ENCODE data around the gene KAT2B. TPM values are rescaled to one million over a fixed set of nuclear protein-coding genes. Genes with fewer than 3 reads are reported as not detected.

KAT2B gene
- total and polyA plus RNA-seq, 8 donors = 3.8 to 208 (median 20.3) TPM

GRCh38 chr3:20104167-20104661 is 64.0 kb downstream of the KAT2B start:
- WGBS, 5 donors = 57 to 81% (median 66%) methylated on average over 5 of the region's 5 CpGs
- H3K4me3 ChIP-seq = no peak overlapping the region

GRCh38 chr3:20105513-20106280 is 65.5 kb downstream of the KAT2B start:
- H3K36me3 ChIP-seq = peaks cover 0 to 11% (median 7%) of the 10 kb centered on the region in 4 donors
- no peak overlapping the region for H3K27ac ChIP-seq
- 70 to 94% (median 77%) methylated on average over 7 of the region's 7 CpGs for WGBS, 5 donors
- no peaks in the 10 kb centered on the region for H3K27me3 ChIP-seq
- DNase-seq = no peak
- H3K4me3 ChIP-seq = no peak overlapping the region
- intact Hi-C loops (cut with DNase I; ENCODE audit: low total_unique reads) = no loop called here
- H3K4me1 ChIP-seq = peaks cover 0 to 5% (median 5%) of the 10 kb centered on the region in 4 donors
- TF ChIP-seq POLR2A (IDR thresholded peaks at IDR 0.05) (no peak), POLR2AphosphoS5 (IDR thresholded peaks at IDR 0.05) (no peak), EP300 (IDR thresholded peaks at IDR 0.05) (no peak), CTCF (IDR thresholded peaks at IDR 0.05) (no peak)
- no peaks in the 10 kb centered on the region for H3K9me3 ChIP-seq

More at GRCh38 chr3:20104167-20104661, 64.0 kb downstream of the KAT2B start:
- intact Hi-C loops (cut with DNase I; ENCODE audit: low total_unique reads) = no loop called here
- Histone ChIP-seq H3K36me3 (peaks cover 0 to 13% (median 10%) of the 10 kb centered on the region in 4 donors), H3K4me1 (peaks cover 0 to 14% (median 8%) of the 10 kb centered on the region in 4 donors), H3K9me3 (no peaks in the 10 kb centered on the region), H3K27me3 (no peaks in the 10 kb centered on the region), H3K27ac (peak overlapping the region in 1 of 5 donors; percentile 7)
- TF ChIP-seq EP300 (IDR thresholded peaks at IDR 0.05) = no peak
- peak in 1 of 2 donors; percentile 7 for DNase-seq

GRCh38 chr3:20107722-20108121 is 67.5 kb downstream of the KAT2B start:
- Histone ChIP-seq H3K4me1 (peaks cover 0 to 5% (median 5%) of the 10 kb centered on the region in 4 donors), H3K9me3 (no peaks in the 10 kb centered on the region), H3K27me3 (no peaks in the 10 kb centered on the region), H3K27ac (no peak overlapping the region), H3K36me3 (peaks cover 11 to 23% (median 18%) of the 10 kb centered on the region in 4 donors), H3K4me3 (no peak overlapping the region)
- 95 to 98% (median 97%) methylated on average over 5 of the region's 5 CpGs for WGBS, 5 donors
- TF ChIP-seq CTCF (IDR thresholded peaks at IDR 0.05) (no peak), EP300 (IDR thresholded peaks at IDR 0.05) (no peak), POLR2AphosphoS5 (IDR thresholded peaks at IDR 0.05) (no peak), POLR2A (IDR thresholded peaks at IDR 0.05) (no peak)
- no peak for DNase-seq
- intact Hi-C loops (cut with DNase I; ENCODE audit: low total_unique reads) = no loop called here

- peak in 1 of 2 donors; percentile 51 for DNase-seq
- Histone ChIP-seq H3K36me3 (peaks cover 11 to 32% (median 27%) of the 10 kb centered on the region in 4 donors), H3K4me1 (peaks cover 0 to 5% (median 5%) of the 10 kb centered on the region in 4 donors), H3K27me3 (no peaks in the 10 kb centered on the region), H3K9me3 (no peaks in the 10 kb centered on the region), H3K27ac (no peak overlapping the region), H3K4me3 (no peak overlapping the region)
- 32 to 52% (median 40%) methylated on average over 2 of the region's 2 CpGs for WGBS, 5 donors
- TF ChIP-seq POLR2A (IDR thresholded peaks at IDR 0.05) (no peak), POLR2AphosphoS5 (IDR thresholded peaks at IDR 0.05) (peak in 2 of 3 donors; percentile 22 to 49)
- intact Hi-C loops (cut with DNase I; ENCODE audit: low total_unique reads) = no loop called here
Observed at GRCh38 chr3:20108869-20109268, 68.6 kb downstream of the KAT2B start.

GRCh38 chr3:20110826-20111225 is 70.6 kb downstream of the KAT2B start:
- TF ChIP-seq EP300 (IDR thresholded peaks at IDR 0.05) = no peak
- TF ChIP-seq POLR2A (IDR thresholded peaks at IDR 0.05) = no peak
- TF ChIP-seq POLR2AphosphoS5 (IDR thresholded peaks at IDR 0.05) = no peak
- no peak for TF ChIP-seq CTCF (IDR thresholded peaks at IDR 0.05)
- 91 to 98% (median 92%) methylated on average over 5 of the region's 5 CpGs for WGBS, 5 donors
- H3K4me3 ChIP-seq = no peak overlapping the region
- H3K36me3 ChIP-seq = peaks cover 22 to 50% (median 46%) of the 10 kb centered on the region in 4 donors
- intact Hi-C loops (cut with DNase I; ENCODE audit: low total_unique reads) = no loop called here
- DNase-seq = no peak
- peaks cover 0 to 5% (median 5%) of the 10 kb centered on the region in 4 donors for H3K4me1 ChIP-seq
- no peaks in the 10 kb centered on the region for H3K9me3 ChIP-seq
- no peaks in the 10 kb centered on the region for H3K27me3 ChIP-seq
- no peak overlapping the region for H3K27ac ChIP-seq
